HepG2 (cell line): ENCODE results near the gene ZNFX1. TPM values are rescaled to one million over a fixed set of nuclear protein-coding genes. Genes with fewer than 3 reads are reported as not detected.

ENCODE experiments used
- FOXA3 ChIP-seq: IDR thresholded peaks from 2 replicates; pipeline ENCODE4 v1.6.1; 2016; ENCODE audit warnings: missing genetic modification reagents, missing compliant biosample characterization
- HDAC1 ChIP-seq: sonication (generic); formaldehyde crosslinking; IDR thresholded peaks from 2 replicates; pipeline ENCODE4 v1.5.1; 2020; ENCODE audit warnings: mild to moderate bottlenecking, missing genetic modification reagents
- IRF2 ChIP-seq: IDR thresholded peaks from 2 replicates; pipeline ENCODE4 v1.6.1; 2018; ENCODE audit warnings: missing genetic modification reagents, missing compliant biosample characterization
- IRX3 ChIP-seq: sonication (generic); formaldehyde crosslinking; IDR thresholded peaks from 2 replicates; pipeline ENCODE4 v1.8.1; 2023; ENCODE audit warnings: mild to moderate bottlenecking, low read depth, missing genetic modification reagents, borderline replicate concordance
- KMT2B ChIP-seq: IDR thresholded peaks from 2 replicates; pipeline ENCODE4 v1.6.1; 2016; ENCODE audit warnings: missing genetic modification reagents, missing compliant biosample characterization
- MAFK ChIP-seq, 2 experiments: IDR thresholded peaks in 1 of 2; conservative IDR thresholded peaks in 1 of 2; 2 replicates each; pipeline ENCODE4 v1.6.1; 2011; ENCODE audit warnings: improper control_type of control experiment in 2 of 2, low read length in 2 of 2
- MYC ChIP-seq: sonication (generic); formaldehyde crosslinking; IDR thresholded peaks from 2 replicates; pipeline ENCODE4 v1.9.0; 2021; ENCODE audit warnings: missing genetic modification reagents, borderline replicate concordance
- NCOA2 ChIP-seq: sonication (generic); formaldehyde crosslinking; IDR thresholded peaks from 2 replicates; pipeline ENCODE4 v1.8.0; 2022; ENCODE audit warnings: inconsistent platforms
- NFYB ChIP-seq: sonication (generic); formaldehyde crosslinking; IDR thresholded peaks from 2 replicates; pipeline ENCODE4 v1.4.0; 2020; ENCODE audit warnings: missing genetic modification reagents
- NR2F6 ChIP-seq, 2 experiments: IDR thresholded peaks; 2 replicates each; pipeline ENCODE4 v1.6.1; 2016; ENCODE audit warnings: antibody characterized with exemption in 1 of 2, mild to moderate bottlenecking in 1 of 2
- NRL ChIP-seq: sonication (generic); formaldehyde crosslinking; IDR thresholded peaks from 2 replicates; pipeline ENCODE4 v1.5.0; 2020; ENCODE audit warnings: missing genetic modification reagents, mild to moderate bottlenecking, moderate library complexity, borderline replicate concordance
- RARA ChIP-seq: IDR thresholded peaks from 2 replicates; pipeline ENCODE4 v1.6.1; 2016; ENCODE audit warnings: missing genetic modification reagents, missing compliant biosample characterization
- RBFOX2 ChIP-seq: fragments of 200-400 bp; formaldehyde crosslinking; IDR thresholded peaks from 2 replicates; pipeline ENCODE4 v1.6.1; 2017; ENCODE audit warnings: low read depth, mild to moderate bottlenecking, low read length
- RCOR2 ChIP-seq: IDR thresholded peaks from 2 replicates; pipeline ENCODE4 v1.6.1; 2016; ENCODE audit warnings: missing biosample characterization, missing genetic modification reagents
- SAP130 ChIP-seq: IDR thresholded peaks from 2 replicates; pipeline ENCODE4 v1.6.1; 2016; ENCODE audit warnings: low read depth
- SETDB1 ChIP-seq: sonication (generic); formaldehyde crosslinking; IDR thresholded peaks from 2 replicates; pipeline ENCODE4 v1.5.1; 2020; ENCODE audit warnings: missing genetic modification reagents, mild to moderate bottlenecking, borderline replicate concordance
- SIN3A ChIP-seq: IDR thresholded peaks from 2 replicates; pipeline ENCODE4 v1.6.1; 2011; ENCODE audit warnings: low read depth, mild to moderate bottlenecking, control low read depth, low read length, borderline replicate concordance
- TP53 ChIP-seq: sonication (generic); formaldehyde crosslinking; conservative IDR thresholded peaks from 2 replicates; pipeline ENCODE4 v1.4.0; 2020; ENCODE audit warnings: missing genetic modification reagents
- ZFP62 ChIP-seq: sonication (generic); formaldehyde crosslinking; IDR thresholded peaks from 2 replicates; pipeline ENCODE4 v1.4.0; 2020; ENCODE audit warnings: missing genetic modification reagents
- ZNF446 ChIP-seq: sonication (generic); formaldehyde crosslinking; IDR thresholded peaks from 2 replicates; pipeline ENCODE4 v1.5.0; 2020; ENCODE audit warnings: mild to moderate bottlenecking, missing genetic modification reagents
- ZNF468 ChIP-seq: sonication (generic); formaldehyde crosslinking; IDR thresholded peaks from 2 replicates; pipeline ENCODE4 v1.8.0; 2022; ENCODE audit warnings: mild to moderate bottlenecking, moderate library complexity, missing genetic modification reagents
- ZNF703 ChIP-seq: sonication (generic); formaldehyde crosslinking; IDR thresholded peaks from 2 replicates; pipeline ENCODE4 v1.5.1; 2020; ENCODE audit warnings: missing genetic modification reagents, mild to moderate bottlenecking, moderate library complexity, borderline replicate concordance
- ZNF788 ChIP-seq: sonication (generic); formaldehyde crosslinking; IDR thresholded peaks from 2 replicates; pipeline ENCODE4 v1.5.0; 2020; ENCODE audit warnings: mild to moderate bottlenecking, missing genetic modification reagents, borderline replicate concordance
- polyA plus RNA-seq, 8 experiments: library from polyadenylated mRNA; depleted of rRNA in 3 of 8; stranded (reverse) in 7 of 8; unstranded in 1 of 8; fragments of >200 nt; fragmentation: Illumina TruSeq in 4 of 8; extraction: Trizol in 4 of 8; gene quantifications; 2 replicates each; pipeline versions ENCODE4 v1.2.1 to v1.2.3, GENCODE V29; 2011 to 2016; ENCODE audit warnings: low read depth in 4 of 8, missing spikeins in 1 of 8, mixed read lengths in 1 of 8; ENCODE audit not compliant: insufficient read depth in 1 of 8
- total RNA-seq, 5 experiments: library from RNA; depleted of rRNA; stranded (reverse); fragments of >200 nt; fragmentation: Illumina TruSeq; extraction: Trizol; gene quantifications; 2 replicates each; pipeline ENCODE4 v1.2.3, GENCODE V29; 2016; ENCODE audit warnings: low read depth in 1 of 5
- TF ChIP-seq, protein P1 (sequence below): IDR thresholded peaks from 2 replicates; pipeline ENCODE4 v1.6.1; 2016; ENCODE audit warnings: mild to moderate bottlenecking
- TF ChIP-seq, protein P2 (sequence below): sonication (generic); formaldehyde crosslinking; IDR thresholded peaks from 2 replicates; pipeline ENCODE4 v1.5.0; 2020; ENCODE audit warnings: mild to moderate bottlenecking, low read depth, missing genetic modification reagents, borderline replicate concordance
- TF ChIP-seq, protein P3 (sequence below): sonication (generic); formaldehyde crosslinking; IDR thresholded peaks from 2 replicates; pipeline ENCODE4 v1.4.0; 2020; ENCODE audit warnings: missing genetic modification reagents
- TF ChIP-seq, protein P4 (sequence below): sonication (generic); formaldehyde crosslinking; IDR thresholded peaks from 2 replicates; pipeline ENCODE4 v1.4.0; 2020; ENCODE audit warnings: mild to moderate bottlenecking, missing genetic modification reagents

ZNFX1 gene
- total and polyA plus RNA-seq, 2 of the 13 experiments (the other 11 are each of a cell fraction or from before 2014, with no cell fraction given): 2.9 to 11.1 TPM

DNA sequence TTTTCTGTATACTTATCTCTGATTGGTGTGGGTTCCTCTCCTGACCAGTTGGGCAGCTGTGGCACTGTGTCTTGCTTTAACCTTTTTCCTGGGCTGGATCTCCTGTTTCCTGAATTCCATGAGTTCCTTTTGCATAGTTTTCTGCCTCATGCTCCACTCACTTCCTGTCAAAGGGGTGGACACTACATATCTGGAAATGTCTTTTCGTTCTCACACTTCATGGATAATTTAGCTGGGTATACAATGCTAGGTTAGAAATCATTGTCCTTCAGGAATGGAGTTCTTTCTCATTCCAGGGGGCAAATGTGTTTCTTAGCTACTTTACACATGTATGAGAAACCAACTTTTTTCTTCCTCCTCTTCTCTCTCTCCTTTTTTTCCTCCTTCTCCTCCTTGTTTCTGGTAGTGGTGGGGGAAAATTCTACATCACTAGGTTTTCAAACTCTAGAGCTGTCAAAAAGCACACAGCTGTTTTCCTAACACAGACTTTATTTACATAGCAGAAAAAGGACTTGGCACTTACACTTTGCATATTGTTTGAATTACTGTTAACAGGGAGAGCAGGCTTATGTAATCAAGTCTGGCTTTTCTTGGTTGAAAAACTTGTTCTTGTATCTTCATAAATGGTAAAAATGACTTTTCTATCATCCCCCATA, 67.6 kb downstream of the ZNFX1 start (continued):
- no peak for TF ChIP-seq MYC (CRISPR knock-in tag)
- no peak for TF ChIP-seq IRF2 (CRISPR knock-in tag)
- TF ChIP-seq KMT2B (CRISPR knock-in tag): no peak
- no peak for TF ChIP-seq NFYB (CRISPR knock-in tag)
- TF ChIP-seq NCOA2 (CRISPR knock-in tag): no peak
- no peak for TF ChIP-seq TP53 (CRISPR knock-in tag)
- no peak for TF ChIP-seq ZNF703 (CRISPR knock-in tag)
- TF ChIP-seq, protein P1, sequence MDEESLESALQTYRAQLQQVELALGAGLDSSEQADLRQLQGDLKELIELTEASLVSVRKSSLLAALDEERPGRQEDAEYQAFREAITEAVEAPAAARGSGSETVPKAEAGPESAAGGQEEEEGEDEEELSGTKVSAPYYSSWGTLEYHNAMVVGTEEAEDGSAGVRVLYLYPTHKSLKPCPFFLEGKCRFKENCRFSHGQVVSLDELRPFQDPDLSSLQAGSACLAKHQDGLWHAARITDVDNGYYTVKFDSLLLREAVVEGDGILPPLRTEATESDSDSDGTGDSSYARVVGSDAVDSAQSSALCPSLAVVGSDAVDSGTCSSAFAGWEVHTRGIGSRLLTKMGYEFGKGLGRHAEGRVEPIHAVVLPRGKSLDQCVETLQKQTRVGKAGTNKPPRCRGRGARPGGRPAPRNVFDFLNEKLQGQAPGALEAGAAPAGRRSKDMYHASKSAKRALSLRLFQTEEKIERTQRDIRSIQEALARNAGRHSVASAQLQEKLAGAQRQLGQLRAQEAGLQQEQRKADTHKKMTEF (CRISPR knock-in tag): peak; percentile 44; the same call in 1 of the 2 replicates
- no peak for TF ChIP-seq ZNF788 (CRISPR knock-in tag)
- no peak for TF ChIP-seq NRL (CRISPR knock-in tag)
- peak; percentile 69 for TF ChIP-seq SAP130 (CRISPR knock-in tag)
- TF ChIP-seq RCOR2 (CRISPR knock-in tag): no peak
- TF ChIP-seq, protein P2, sequence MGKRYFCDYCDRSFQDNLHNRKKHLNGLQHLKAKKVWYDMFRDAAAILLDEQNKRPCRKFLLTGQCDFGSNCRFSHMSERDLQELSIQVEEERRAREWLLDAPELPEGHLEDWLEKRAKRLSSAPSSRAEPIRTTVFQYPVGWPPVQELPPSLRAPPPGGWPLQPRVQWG (CRISPR knock-in tag): no peak
- no peak for TF ChIP-seq MAFK (conservative IDR thresholded peaks at IDR 0.05 in 1 of 2, IDR thresholded peaks at IDR 0.05 in 1 of 2; ENCODE audit: low read length in 2 of 2)
- no peak for TF ChIP-seq NR2F6 (IDR thresholded peaks at IDR 0.05)
- no peak for TF ChIP-seq NR2F6 (CRISPR knock-in tag; IDR thresholded peaks at IDR 0.05)
- TF ChIP-seq, protein P3, sequence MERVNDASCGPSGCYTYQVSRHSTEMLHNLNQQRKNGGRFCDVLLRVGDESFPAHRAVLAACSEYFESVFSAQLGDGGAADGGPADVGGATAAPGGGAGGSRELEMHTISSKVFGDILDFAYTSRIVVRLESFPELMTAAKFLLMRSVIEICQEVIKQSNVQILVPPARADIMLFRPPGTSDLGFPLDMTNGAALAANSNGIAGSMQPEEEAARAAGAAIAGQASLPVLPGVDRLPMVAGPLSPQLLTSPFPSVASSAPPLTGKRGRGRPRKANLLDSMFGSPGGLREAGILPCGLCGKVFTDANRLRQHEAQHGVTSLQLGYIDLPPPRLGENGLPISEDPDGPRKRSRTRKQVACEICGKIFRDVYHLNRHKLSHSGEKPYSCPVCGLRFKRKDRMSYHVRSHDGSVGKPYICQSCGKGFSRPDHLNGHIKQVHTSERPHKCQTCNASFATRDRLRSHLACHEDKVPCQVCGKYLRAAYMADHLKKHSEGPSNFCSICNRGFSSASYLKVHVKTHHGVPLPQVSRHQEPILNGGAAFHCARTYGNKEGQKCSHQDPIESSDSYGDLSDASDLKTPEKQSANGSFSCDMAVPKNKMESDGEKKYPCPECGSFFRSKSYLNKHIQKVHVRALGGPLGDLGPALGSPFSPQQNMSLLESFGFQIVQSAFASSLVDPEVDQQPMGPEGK (CRISPR knock-in tag): no peak
- TF ChIP-seq HDAC1 (CRISPR knock-in tag): no peak
- TF ChIP-seq, protein P4, sequence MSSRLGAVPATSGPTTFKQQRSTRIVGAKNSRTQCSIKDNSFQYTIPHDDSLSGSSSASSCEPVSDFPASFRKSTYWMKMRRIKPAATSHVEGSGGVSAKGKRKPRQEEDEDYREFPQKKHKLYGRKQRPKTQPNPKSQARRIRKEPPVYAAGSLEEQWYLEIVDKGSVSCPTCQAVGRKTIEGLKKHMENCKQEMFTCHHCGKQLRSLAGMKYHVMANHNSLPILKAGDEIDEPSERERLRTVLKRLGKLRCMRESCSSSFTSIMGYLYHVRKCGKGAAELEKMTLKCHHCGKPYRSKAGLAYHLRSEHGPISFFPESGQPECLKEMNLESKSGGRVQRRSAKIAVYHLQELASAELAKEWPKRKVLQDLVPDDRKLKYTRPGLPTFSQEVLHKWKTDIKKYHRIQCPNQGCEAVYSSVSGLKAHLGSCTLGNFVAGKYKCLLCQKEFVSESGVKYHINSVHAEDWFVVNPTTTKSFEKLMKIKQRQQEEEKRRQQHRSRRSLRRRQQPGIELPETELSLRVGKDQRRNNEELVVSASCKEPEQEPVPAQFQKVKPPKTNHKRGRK (CRISPR knock-in tag): 0 out of 2 replicates have a peak, but pooled peaks have one; percentile 24
- peak; percentile 82; the same call in 1 of the 2 replicates for TF ChIP-seq SETDB1 (CRISPR knock-in tag)
- TF ChIP-seq ZFP62 (CRISPR knock-in tag): no peak
- TF ChIP-seq ZNF446: no peak
- peak; percentile 58 for TF ChIP-seq FOXA3
- TF ChIP-seq IRX3 (CRISPR knock-in tag): no peak
- TF ChIP-seq RBFOX2: no peak
- 0 out of 2 replicates have a peak, but pooled peaks have one; percentile 21 for TF ChIP-seq RARA (CRISPR knock-in tag)
- no peak for TF ChIP-seq ZNF468 (CRISPR knock-in tag)
- TF ChIP-seq SIN3A: peak; percentile 42; the same call in 1 of the 2 replicates
